ENCODE measurements around the gene ZNF568.
A peak's percentile ranks its signal among the peaks of the same experiment; 100 is the strongest.

ZNF568 gene

DNA sequence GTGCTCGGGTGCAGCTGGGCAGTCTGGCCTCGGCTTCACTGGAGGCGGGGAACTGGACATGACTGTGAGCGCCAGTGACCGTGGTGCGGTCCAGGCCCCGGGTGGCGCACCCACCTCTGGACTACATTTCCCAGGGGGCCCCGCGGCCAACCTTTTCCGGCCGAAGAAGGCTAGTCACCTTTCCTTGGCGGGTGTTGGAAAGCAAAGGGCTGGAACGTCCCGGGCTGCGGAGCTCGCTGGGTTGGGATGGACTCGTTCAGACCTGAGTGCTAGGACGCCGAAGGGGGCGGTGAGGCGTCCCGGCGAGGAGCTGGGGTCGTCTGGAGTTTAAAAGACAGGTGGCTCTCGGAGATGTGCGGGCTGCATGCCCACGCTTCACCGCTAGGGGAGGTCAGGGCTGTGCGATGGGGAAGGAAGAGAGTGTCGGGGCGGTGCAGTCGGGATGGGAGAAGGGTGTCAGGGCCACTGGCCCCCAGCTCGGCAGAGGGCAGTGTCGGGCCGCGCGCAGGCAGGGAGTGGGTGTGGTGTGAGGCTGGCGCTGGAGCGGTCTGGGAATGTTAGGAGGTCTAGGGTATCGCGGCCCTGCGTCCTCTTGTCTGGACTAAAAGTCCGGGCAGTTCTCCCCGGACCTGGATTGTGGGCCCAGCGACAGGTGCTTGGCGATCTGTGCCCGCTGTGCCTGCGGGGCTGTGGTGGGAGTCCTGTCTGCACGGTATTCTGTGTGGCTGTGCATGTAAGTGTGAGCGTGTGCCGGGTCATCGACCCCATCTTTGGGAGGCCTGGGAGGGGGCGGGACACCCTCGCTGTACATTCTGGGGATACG, 57.1 kb downstream of the ZNF568 start:
- no peak for TF ChIP-seq POLR2A (IDR thresholded peaks at IDR 0.05; ENCODE audit: low read length)
- no peak for TF ChIP-seq GATA1 (IDR thresholded peaks at IDR 0.05; ENCODE audit: low read depth, low read length)
- DNase-seq: peak; percentile 59 to 61

DNA sequence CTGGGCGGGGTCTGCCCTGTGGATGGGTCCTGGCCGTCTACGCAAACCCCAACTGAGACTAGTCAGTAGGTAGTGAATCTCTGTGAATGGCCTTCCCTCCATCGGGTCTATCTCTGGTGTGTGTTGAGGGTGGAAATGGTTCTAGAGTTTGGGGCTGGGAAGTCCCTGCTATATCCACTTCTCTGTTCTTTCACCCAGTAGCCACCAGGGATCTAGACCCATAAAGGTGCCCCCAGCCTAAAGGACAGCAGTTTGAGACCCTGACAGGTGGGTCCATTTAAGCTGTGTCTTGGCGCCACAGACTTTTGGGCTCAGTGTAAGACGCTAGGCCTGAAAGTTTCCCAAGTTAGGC, 57.7 kb downstream of the ZNF568 start:
- TF ChIP-seq POLR2A (IDR thresholded peaks at IDR 0.05; ENCODE audit: low read length): no peak
- TF ChIP-seq GATA1 (IDR thresholded peaks at IDR 0.05; ENCODE audit: low read depth, low read length): no peak
- no peak for DNase-seq

DNA sequence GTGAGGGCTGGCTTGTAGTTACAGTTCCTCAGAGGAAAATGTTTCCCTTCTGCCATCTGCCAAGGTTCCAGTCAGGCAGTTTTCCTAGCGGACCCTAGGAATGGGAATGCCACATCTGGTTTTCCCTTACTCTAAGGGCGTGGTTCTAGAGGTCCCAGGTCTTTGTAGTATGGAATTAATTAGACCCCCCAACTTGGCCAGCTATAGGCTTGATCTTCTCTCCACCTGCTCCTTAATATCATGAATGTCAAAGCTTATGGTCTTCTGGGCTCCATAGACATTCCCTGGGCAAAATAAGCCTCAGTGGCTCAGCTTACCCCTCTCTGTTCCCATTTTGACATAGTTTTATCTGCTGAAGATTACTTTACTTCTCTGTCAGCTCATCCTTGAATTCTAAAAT, 70.0 kb downstream of the ZNF568 start:
- no peak for DNase-seq
- TF ChIP-seq GATA1 (IDR thresholded peaks at IDR 0.05; ENCODE audit: low read depth, low read length): no peak
- no peak for TF ChIP-seq POLR2A (IDR thresholded peaks at IDR 0.05; ENCODE audit: low read length)

DNA sequence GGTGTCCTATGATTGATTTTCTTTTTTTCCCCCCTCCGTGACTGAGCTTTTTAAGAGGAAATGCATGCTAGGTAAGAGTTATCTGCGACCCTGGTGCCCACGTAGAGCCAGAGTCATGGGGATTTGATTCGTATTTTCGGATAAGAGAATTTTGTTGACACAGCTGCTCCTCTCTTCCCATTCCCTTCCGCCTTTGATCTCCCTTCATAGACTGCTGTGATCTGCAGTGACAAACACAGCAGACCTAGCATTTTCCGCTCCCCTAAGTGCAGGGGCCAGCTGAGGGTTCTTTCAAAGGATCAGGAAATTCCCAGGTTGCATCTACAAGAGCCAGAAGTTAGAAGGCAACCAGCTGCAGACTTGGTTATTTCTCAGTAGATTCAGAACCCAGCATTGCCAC, 70.5 kb downstream of the ZNF568 start:
- no peak for DNase-seq
- TF ChIP-seq POLR2A (IDR thresholded peaks at IDR 0.05; ENCODE audit: low read length): no peak
- no peak for TF ChIP-seq GATA1 (IDR thresholded peaks at IDR 0.05; ENCODE audit: low read depth, low read length)

DNA sequence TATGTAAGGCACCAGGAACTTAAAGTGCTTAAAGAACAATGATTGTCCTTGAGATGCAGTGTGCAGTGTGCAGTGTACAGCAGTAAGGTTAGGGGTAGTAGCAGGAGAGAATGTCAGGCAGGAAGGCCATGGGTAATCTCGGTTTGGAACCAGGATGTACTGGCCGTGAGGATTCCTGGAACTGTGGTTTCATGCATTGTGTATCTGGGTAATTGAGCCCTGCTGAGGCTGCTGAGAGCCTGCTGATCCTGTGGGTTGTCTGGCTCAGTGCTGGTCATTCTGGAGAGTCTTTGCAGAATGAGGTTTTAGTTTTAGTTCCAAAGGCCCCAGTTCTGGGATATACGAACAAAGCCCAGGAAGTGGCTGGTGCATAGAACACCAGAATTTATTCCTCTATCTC, 71.0 kb downstream of the ZNF568 start:
- TF ChIP-seq GATA1 (IDR thresholded peaks at IDR 0.05; ENCODE audit: low read depth, low read length): no peak
- no peak for TF ChIP-seq POLR2A (IDR thresholded peaks at IDR 0.05; ENCODE audit: low read length)

DNA sequence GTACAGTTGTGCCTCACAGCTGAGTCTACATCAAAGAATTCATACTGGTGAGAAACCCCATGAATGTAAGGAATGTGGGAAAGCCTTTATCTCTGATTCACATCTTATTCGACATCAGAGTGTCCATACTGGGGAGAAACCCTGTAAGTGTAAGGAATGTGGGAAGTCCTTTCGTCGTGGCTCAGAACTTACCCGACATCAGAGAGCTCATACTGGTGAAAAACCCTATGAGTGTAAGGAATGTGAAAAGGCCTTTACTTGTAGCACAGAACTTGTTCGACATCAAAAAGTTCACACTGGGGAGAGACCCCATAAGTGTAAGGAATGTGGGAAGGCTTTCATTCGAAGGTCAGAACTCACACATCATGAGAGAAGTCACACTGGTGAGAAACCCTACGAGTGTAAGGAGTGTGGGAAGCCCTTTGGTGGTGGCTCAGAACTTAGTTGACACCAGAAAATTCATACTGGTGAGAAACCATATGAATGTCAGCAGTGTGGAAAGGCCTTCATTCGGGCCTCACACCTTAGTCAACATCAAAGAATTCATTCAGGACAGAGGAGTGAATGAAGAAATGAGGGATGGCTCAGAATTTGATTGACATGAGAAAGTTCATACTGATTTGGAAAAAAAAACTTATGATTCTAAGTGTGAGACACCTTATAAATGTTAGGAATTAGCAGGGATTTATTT, 81.2 kb downstream of the ZNF568 start:
- no peak for TF ChIP-seq GATA1 (IDR thresholded peaks at IDR 0.05; ENCODE audit: low read depth, low read length)
- TF ChIP-seq POLR2A (IDR thresholded peaks at IDR 0.05; ENCODE audit: low read length): no peak

More for the DNA sequence above, 71.0 kb downstream of the ZNF568 start:
- DNase-seq: no peak

DNA sequence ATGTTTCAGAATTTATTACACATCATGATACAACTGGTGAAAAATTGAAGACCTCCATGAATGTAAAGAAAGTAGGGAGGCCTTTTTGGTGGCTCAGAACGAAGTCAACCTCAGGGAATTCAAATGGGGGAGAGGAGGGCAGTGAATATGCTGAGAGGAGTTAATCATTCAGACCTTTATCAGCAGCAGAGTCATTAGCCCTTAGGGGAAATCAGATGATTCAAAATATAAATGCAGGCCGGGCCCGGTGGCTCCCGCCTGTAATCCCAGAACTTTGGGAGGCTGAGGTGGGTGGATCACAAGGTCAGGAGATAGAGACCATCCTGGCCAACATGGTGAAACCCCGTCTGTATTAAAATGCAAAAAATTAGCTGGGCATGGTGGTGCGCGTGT, 81.7 kb downstream of the ZNF568 start:
- DNase-seq: no peak
- no peak for TF ChIP-seq GATA1 (IDR thresholded peaks at IDR 0.05; ENCODE audit: low read depth, low read length)
- no peak for TF ChIP-seq POLR2A (IDR thresholded peaks at IDR 0.05; ENCODE audit: low read length)

More for the DNA sequence above, 81.2 kb downstream of the ZNF568 start:
- DNase-seq: no peak

DNA sequence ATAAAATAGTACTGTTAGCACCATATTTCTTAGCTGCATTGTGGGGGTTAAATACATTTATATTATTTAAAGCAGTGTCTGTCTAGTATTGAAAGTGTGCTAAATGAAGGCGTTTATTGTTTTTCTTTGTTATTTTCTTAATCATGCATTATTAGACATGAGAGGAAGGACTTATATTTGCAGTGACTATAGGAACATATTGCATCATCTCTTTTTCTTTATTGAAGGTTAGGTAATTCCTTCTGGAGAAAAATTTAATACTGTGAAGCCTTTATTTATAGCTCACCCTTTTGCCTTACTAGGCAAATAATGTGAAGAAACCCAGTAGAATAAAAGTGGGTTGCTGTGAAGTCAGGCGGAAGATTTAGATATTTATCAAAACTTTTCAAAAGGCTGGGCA, 83.2 kb downstream of the ZNF568 start:
- no peak for DNase-seq
- TF ChIP-seq POLR2A (IDR thresholded peaks at IDR 0.05; ENCODE audit: low read length) (no peak), GATA1 (IDR thresholded peaks at IDR 0.05; ENCODE audit: low read depth, low read length) (no peak)

DNA sequence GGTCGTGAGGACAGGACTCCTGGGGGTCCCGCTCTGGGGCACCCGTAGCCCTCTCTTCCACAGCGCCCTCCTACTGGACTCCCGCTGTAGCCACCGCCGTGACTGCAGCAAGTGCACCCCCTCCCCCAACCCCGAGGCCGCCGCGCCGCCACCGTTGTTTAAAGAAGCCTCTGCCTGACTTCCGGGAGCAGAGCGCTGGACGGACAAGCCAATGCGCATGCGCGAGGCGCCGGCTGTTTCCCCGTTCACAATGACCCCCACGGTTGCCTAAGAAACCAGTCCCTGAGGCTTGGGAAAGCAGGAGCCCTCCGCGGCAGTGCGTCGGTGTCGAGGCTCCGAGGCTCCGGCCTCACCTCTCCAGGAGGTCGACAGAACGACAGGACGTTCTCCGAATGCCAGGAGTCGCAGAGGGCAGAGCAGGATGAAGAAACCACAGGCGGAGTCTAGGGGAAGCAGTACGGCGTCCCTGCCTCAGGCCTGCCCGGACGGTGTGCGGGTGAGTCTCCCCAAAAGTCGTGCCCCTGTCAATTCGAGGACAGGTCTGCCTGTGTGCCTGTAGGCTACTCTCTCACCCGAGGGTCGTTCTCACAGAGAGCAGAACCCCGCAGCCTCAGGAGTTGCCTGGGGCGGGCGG, 91.6 kb downstream of the ZNF568 start:
- DNase-seq: peak; percentile 10 to 32
- no peak for TF ChIP-seq GATA1 (IDR thresholded peaks at IDR 0.05; ENCODE audit: low read depth, low read length)
- no peak for TF ChIP-seq POLR2A (IDR thresholded peaks at IDR 0.05; ENCODE audit: low read length)

DNA sequence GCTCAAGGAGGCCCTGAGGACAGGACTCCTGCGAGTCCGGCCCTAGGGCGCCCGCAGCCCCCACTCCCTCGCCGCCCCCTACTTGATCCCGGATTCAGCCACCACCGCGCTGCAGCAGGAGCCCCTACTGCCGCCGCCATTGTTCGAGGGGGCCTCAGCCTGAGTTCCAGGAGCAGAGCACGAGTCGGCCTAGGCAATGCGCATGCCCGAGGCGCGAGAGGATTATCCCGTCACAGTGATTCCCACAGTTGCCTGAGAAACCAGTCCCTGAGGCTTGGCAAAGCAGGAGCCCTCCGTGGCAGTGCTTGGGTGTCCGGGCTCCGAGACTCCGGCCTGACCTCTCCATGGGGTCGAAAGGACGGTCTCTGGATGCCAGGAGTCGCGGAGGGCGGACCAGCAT, 93.7 kb downstream of the ZNF568 start:
- DNase-seq: no peak
- TF ChIP-seq POLR2A (IDR thresholded peaks at IDR 0.05; ENCODE audit: low read length) (no peak), GATA1 (IDR thresholded peaks at IDR 0.05; ENCODE audit: low read depth, low read length) (no peak)

DNA sequence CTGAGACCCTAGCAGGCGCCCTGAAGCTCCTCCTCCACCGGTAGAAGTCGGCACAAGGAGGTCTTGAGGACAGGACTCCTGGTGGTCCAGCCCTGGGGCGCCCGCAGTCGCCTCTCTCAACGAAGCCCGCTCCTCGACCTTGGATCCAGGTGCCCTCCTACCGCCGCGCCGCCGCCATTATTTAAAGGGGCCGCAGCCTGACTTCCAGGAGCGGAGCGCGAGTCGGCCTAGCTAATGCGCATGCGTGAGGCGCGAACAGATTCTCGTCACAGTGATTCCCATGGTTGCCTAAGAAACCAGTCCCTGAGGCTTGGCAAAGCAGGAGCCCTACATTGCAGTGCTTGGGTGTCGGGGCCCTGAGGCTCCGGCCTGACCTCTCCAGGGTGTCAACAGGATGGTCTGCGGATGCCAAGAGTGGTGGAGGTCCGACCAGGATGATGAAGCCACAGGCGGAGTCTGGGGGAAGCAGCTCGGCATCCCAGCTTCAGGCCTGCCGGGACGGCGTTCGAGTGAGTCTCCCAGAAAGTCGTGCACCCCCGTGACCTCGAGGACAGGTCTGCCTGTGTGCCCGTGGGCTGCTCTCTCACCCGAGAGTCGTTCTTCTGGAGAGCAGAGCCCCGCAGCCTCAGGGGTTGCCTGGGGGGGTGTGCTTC, 96.1 kb downstream of the ZNF568 start:
- TF ChIP-seq POLR2A (IDR thresholded peaks at IDR 0.05; ENCODE audit: low read length) (no peak), GATA1 (IDR thresholded peaks at IDR 0.05; ENCODE audit: low read depth, low read length) (no peak)
- DNase-seq: no peak

DNA sequence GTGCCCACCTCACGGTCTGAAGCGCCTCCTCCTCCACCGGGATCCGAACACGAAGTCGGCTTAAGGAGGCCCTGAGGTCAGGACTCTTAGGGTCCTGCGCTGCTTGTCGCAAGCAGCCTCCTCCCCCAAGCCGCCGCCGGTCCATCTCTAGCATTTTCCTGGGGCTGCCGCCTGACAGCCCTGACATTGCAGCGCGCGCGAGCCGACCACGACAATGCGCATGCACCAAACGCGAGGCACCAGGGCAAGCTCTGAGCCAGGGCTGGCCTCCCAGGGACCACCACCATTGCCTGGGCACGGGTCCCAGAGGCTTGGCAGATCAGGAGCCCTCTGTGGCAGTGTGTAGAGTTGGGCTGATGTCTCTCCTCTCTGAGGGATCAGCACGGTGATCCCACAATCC, 98.3 kb downstream of the ZNF568 start:
- no peak for TF ChIP-seq POLR2A (IDR thresholded peaks at IDR 0.05; ENCODE audit: low read length)
- no peak for TF ChIP-seq GATA1 (IDR thresholded peaks at IDR 0.05; ENCODE audit: low read depth, low read length)
- no peak for DNase-seq

DNA sequence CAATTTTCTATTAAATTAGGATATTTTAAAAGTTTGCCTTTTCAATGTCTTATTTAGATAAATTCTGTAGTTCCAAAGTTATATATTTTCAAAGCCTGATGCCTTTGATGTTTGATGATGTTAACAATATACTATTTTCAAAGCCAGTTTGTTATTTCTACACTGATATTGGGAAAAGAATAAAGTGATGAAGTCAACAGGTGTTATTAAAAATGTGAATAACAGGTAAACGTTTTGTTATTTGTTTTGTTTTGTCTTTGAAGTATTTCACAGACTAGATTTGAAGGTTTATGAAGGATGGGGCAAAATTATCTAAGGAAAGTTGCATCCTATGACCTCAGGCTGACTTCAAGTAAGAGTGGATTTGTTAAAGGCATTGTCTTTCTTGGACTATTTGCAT, 129.0 kb downstream of the ZNF568 start:
- no peak for DNase-seq

More for the DNA sequence above, 129.0 kb downstream of the ZNF568 start:
- TF ChIP-seq GATA1 (IDR thresholded peaks at IDR 0.05; ENCODE audit: low read depth, low read length) (no peak), POLR2A (IDR thresholded peaks at IDR 0.05; ENCODE audit: low read length) (no peak)

Measured in erythroblast (primary cell).